Astrocyte of the spinal cord (primary cell): ENCODE data around the gene BRCA2.

Experiments
- DNase-seq: peaks from one replicate; pipeline ENCODE4 v3.0.0; 2011; ENCODE audit warnings: low read depth, low spot score
- H3K4me3 ChIP-seq: 2 replicates; pipeline ENCODE4 v1.5.1; 2011; ENCODE audit warnings: low read depth, mild to moderate bottlenecking, low read length, moderate library complexity
- in situ Hi-C: cut with HindIII; loops from 2 replicates; pipeline ENCODE4 v1.10.0; 2017; ENCODE audit warnings: low sequenced_read_pairs
- TF ChIP-seq, protein P1 (sequence below): IDR thresholded peaks from 2 replicates; pipeline ENCODE4 v1.5.1; 2012; ENCODE audit warnings: low read depth, mild to moderate bottlenecking, low read length, inconsistent platforms

Gene BRCA2

DNA sequence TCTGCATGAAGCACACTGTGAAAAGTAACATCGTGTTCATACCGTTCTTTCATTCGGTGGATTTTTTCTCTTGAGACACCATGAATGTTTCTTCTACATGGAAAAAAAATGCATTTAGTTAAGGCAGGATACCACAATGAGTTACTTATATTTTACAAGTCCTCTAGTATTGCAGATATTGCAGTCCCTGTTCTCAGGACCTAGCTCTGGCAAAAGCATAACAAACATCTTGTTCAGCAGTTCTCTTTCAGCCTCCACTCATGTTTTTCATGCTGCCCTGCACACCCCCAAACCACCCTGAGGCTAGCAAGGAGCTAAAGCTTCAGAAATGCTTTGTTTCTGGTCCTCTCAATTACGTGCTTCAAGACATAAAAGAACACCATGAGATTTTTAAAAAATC lies 87.8 kb downstream of the BRCA2 start:
- in situ Hi-C loops: no loop called here
- DNase-seq: no peak
- TF ChIP-seq, protein P1, sequence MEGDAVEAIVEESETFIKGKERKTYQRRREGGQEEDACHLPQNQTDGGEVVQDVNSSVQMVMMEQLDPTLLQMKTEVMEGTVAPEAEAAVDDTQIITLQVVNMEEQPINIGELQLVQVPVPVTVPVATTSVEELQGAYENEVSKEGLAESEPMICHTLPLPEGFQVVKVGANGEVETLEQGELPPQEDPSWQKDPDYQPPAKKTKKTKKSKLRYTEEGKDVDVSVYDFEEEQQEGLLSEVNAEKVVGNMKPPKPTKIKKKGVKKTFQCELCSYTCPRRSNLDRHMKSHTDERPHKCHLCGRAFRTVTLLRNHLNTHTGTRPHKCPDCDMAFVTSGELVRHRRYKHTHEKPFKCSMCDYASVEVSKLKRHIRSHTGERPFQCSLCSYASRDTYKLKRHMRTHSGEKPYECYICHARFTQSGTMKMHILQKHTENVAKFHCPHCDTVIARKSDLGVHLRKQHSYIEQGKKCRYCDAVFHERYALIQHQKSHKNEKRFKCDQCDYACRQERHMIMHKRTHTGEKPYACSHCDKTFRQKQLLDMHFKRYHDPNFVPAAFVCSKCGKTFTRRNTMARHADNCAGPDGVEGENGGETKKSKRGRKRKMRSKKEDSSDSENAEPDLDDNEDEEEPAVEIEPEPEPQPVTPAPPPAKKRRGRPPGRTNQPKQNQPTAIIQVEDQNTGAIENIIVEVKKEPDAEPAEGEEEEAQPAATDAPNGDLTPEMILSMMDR: no peak
- no peak overlapping the region for H3K4me3 ChIP-seq

DNA sequence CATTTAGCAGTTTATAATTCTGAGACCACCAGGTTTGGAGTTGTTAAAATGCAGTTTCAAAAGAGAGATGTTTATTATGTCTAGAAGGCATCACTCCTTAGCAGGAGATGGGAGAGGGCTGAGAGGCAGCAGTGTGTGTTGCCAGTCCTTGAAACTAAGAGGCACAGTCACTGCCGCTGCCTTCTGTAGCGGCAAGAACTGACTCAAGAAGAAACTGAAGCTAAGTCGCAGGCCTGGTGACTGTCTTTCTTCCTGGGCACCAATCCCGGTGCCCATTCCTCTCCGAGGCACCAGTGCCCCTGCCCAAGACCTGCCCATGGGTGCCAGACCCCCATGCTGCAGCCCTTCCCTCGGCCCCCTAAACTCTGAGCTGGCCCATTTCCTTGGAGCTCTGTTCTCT lies 92.5 kb downstream of the BRCA2 start:
- no peak overlapping the region for H3K4me3 ChIP-seq
- no peak for DNase-seq
- TF ChIP-seq, protein P1: no peak
- in situ Hi-C loops: no loop called here

DNA sequence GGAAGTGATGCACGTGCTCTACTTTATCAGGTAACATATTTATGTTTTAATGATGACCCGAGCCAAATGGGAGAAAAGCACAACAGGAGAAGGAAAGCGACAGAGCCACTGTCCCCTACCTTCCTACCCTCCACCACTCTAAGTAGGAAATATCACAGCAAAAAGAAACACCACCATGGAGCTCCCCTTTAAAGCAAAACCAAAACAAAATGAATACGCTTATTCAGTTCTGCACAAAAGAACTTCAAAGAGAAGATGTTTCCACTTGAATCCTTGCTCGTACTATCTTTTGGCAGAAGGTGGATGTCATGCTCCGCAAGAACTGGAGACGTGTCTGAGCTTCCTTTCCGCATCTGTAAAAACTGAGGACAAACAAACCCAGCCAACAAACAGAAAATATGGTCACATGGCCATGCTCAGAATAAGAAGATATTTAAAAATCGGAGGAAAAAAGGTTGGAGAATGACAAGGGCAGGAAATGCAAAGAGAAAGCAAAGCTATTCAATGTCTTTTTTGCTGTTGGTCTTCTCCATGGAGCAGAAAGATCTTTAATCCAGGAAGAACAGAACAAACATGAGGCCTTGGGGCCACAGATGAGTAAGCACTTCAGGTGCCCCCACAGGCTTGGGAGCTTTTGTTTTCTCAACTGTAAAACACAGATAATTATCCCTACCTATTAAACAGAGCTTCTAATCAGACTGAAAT lies 93.1 kb downstream of the BRCA2 start:
- TF ChIP-seq, protein P1: no peak
- H3K4me3 ChIP-seq: no peak overlapping the region
- in situ Hi-C loops: no loop called here
- DNase-seq: no peak

DNA sequence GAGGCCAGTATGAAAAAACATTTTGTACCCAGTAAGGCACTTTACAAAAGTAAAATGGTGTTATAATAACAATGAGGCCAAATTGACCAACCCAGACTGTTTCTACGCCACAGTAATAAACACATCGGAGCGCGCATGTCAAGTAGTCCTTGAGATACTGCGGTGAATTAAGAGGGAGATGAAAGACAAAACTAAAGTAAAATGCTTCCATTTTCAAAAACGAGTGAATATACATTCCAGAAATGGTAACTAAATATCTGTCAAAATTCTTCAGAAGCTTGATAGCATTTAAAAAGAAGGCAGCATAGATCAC lies 93.6 kb downstream of the BRCA2 start:
- no peak for DNase-seq
- TF ChIP-seq, protein P1: no peak
- in situ Hi-C loops: no loop called here
- no peak overlapping the region for H3K4me3 ChIP-seq

DNA sequence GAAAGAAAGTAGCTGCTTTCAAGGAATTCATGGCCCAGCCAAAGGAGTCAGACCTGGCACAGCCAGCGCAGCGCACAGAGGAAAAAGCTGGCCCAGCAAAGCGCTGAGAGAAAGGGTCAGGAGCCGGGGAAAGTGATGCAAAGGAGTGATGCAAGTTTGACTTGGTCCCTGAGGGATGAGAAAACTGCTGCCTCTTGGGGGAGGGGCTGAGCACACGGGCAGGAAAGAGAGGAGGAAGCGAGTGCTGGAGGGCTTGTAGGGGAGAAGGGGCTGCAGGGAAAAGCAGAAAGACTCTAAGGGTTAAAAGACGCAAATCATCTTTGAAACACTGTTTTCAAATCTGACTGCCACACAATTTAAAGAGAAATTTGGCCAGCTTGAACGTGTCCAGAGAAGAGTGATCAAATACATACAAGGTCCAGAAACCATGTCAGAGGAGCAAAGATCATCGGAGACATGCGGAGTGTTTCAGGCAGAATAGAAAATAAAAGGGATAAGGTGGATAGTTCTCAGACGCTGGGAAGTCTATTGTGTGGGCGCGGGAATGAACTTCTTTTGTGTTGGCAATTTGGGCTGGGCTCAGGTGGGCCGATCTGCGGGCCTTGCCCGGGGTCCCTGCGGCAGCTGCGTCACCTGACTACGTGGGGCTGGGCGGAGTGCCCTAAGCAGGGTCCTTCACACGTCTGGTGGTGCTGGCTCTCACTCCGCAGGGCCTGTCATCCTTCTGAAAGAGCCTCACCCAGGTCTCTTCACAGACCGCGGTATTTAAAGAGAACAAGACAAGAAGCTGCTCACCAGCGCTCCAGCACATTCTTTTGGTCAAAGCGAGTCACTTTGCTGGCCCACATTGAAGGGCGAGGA lies 94.5 kb downstream of the BRCA2 start:
- TF ChIP-seq, protein P1: no peak
- DNase-seq: peak; percentile 63
- in situ Hi-C loops: no loop called here
- peak overlapping the region; percentile 17 for H3K4me3 ChIP-seq

DNA sequence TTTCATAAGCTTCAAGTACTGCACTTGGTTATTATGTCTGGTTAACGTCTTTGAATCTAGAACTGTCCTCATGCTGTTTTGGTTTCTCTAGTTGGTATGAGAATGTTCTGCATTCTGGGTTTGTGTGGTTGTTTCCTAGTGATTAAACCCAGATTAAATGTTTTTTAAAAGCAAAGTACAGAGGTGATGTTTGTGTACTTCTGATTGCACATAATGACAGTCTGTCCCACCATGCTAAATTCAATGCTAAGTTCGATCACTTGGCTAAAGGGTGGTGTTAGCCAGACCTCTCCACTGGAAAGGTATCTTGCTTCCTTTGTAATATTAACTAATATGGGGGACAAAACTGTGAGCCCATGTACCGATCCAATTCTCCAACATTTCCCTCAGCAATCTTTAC lies 98.0 kb downstream of the BRCA2 start:
- TF ChIP-seq, protein P1: no peak
- no peak overlapping the region for H3K4me3 ChIP-seq
- in situ Hi-C loops: no loop called here
- no peak for DNase-seq
